HUES6 (cell line): ENCODE measurements around the gene LMBRD2.

ENCODE experiments used
- H3K27ac ChIP-seq: 2 replicates; pipeline ENCODE4 v1.7.0; 2013; ENCODE audit warnings: low read depth, mild to moderate bottlenecking, low read length, inconsistent platforms
- H3K27me3 ChIP-seq: 2 replicates; pipeline ENCODE4 v1.6.1; 2013; ENCODE audit warnings: low read length; ENCODE audit not compliant: control insufficient read depth, insufficient read depth
- H3K36me3 ChIP-seq: 2 replicates; pipeline ENCODE4 v1.6.1; 2013; ENCODE audit warnings: low read length; ENCODE audit not compliant: control insufficient read depth, insufficient read depth
- H3K4me1 ChIP-seq: 2 replicates; pipeline ENCODE4 v1.6.1; 2013; ENCODE audit warnings: low read length; ENCODE audit not compliant: control insufficient read depth, insufficient read depth
- H3K4me3 ChIP-seq: 2 replicates; pipeline ENCODE4 v1.5.1; 2013; ENCODE audit warnings: low read depth, low read length
- H3K9ac ChIP-seq: one replicate; pipeline ENCODE4 v1.6.1; 2013; ENCODE audit warnings: mild to moderate bottlenecking, low read length
- H3K9me3 ChIP-seq: 2 replicates; pipeline ENCODE4 v1.6.1; 2013; ENCODE audit warnings: low read depth, low read length; ENCODE audit not compliant: control insufficient read depth, insufficient read depth

LMBRD2 gene

DNA sequence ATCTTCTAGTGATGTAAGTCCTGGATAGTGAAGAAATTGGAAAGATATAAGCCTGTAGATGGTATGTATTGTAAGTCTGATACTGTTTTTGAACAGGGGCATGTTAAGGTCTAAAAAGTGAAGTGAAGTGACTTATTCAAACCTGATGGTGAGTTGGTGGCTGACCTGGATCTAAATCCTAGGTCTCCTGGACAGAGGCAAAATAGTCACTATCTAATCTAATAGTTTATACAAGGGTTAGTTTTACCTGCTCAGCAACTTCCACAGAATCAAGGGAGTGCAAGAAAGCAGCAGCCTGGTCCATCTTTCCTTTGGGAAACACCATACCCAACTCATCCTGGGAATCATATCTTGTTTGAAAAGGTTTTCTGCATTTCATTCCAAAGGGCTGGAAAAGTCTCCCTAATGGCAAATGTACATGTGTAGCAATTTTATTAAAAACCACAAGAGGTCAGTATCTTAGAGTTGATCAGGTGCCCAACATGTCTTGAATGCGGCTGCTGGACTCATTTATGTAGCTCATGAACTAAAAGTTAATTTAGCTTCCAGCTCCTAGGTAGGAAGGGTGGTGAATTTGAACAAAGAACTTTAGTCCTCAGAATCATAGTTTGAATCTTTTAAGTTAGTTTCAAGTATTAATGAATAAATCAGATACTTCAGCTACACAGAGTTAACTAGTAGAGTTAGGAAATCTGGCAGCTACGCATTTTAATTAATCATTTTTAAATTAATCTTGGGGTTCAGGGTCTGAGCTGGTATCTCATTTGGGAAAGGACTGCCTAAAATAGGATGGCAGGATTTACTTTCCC, 26.2 kb upstream of the LMBRD2 start:
- H3K9me3 ChIP-seq = no peaks in the 10 kb centered on the region
- H3K4me3 ChIP-seq = no peak overlapping the region
- H3K9ac ChIP-seq = no peak overlapping the region
- H3K27ac ChIP-seq = no peak overlapping the region
- H3K36me3 ChIP-seq = peaks cover 88% of the 10 kb centered on the region
- H3K27me3 ChIP-seq = no peaks in the 10 kb centered on the region
- no peaks in the 10 kb centered on the region for H3K4me1 ChIP-seq

DNA sequence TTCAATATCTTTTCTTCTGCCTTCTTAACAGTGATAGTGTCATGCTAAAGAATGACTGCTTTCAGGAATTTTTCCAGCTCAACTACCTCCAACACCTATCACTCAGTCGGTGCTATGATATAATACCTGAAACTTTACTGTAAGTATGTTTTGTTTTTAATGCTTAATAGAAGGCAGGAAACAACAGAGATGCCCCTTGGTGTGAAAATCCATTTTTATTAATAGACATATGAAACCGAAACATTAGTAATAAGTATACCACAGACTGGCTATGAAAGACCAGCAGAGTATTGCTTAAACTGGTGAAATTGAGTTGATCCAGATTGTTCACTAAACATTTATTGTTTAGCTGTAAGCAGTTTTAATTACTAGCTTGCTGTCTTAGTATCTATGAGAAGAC, 25.5 kb upstream of the LMBRD2 start:
- peaks cover 88% of the 10 kb centered on the region for H3K36me3 ChIP-seq

DNA sequence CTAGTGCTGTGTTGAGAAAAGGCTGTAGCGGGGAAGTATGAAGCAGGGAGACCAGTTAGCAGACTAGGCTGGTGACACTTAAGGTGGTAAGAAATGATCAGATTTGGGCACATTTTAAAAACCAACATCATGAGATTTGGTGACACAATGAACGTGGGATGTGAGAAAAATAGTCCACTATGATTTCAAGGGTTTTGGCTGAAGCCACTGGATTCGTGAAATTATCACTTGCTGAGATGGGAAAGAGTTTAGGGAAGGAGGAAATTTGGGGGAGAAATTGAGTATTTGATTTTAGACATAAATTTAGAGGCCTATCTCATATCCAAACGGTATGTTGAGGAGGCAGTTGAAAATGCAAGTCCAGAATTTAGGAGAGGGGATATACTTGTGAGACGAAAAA, 23.4 kb upstream of the LMBRD2 start:
- H3K9me3 ChIP-seq = no peaks in the 10 kb centered on the region
- H3K36me3 ChIP-seq = peaks cover 88% of the 10 kb centered on the region
- H3K4me1 ChIP-seq = no peaks in the 10 kb centered on the region
- no peak overlapping the region for H3K27ac ChIP-seq
- H3K4me3 ChIP-seq = no peak overlapping the region
- no peaks in the 10 kb centered on the region for H3K27me3 ChIP-seq
- no peak overlapping the region for H3K9ac ChIP-seq

More for the DNA sequence above, 25.5 kb upstream of the LMBRD2 start:
- no peaks in the 10 kb centered on the region for H3K9me3 ChIP-seq
- no peak overlapping the region for H3K9ac ChIP-seq
- no peak overlapping the region for H3K27ac ChIP-seq
- H3K27me3 ChIP-seq = no peaks in the 10 kb centered on the region
- no peaks in the 10 kb centered on the region for H3K4me1 ChIP-seq
- H3K4me3 ChIP-seq = no peak overlapping the region

DNA sequence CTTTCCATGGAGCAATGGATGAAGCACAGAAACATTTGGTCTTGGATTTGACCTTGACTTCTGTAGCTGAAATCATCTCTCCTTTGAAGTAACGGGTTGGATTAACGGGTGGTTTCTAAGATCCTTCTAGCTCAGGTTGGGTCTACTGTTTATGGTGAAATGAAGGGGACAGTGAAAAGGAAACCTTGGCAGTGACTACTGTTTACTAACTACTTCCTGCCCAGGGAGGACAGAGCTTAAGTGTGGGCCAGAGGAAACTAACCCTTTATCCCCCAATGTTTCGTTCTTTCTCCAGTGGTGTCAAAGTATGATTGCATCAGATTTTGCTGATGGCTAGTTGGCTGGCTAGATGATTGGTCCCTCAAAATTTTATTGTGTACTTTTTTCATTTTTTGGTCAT, 22.4 kb upstream of the LMBRD2 start:
- Histone ChIP-seq H3K4me1 (no peaks in the 10 kb centered on the region), H3K36me3 (peaks cover 90% of the 10 kb centered on the region), H3K27ac (no peak overlapping the region), H3K27me3 (no peaks in the 10 kb centered on the region), H3K4me3 (no peak overlapping the region), H3K9me3 (no peaks in the 10 kb centered on the region), H3K9ac (no peak overlapping the region)

DNA sequence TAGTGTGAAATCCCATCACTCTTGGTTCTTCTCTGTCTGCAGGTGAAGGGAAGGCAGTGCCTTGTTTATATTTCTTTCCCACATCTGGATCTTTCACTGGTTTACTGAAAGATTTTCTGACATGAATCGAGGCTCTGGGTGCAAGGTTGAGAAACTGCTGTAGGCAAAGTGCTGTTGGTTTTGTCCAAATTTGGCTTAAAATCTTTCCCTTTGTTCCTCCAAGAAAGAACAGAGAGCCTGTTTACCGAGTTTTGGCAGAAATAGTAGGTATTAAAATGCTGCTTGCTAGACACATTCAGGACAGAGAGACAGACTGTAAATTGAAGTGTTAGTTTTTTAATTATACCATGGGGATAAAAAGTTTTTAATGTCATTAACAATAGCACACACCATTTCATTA, 21.7 kb upstream of the LMBRD2 start:
- Histone ChIP-seq H3K27me3 (no peaks in the 10 kb centered on the region), H3K4me3 (no peak overlapping the region), H3K9ac (no peak overlapping the region), H3K36me3 (peaks cover 89% of the 10 kb centered on the region), H3K4me1 (no peaks in the 10 kb centered on the region), H3K27ac (no peak overlapping the region), H3K9me3 (no peaks in the 10 kb centered on the region)

DNA sequence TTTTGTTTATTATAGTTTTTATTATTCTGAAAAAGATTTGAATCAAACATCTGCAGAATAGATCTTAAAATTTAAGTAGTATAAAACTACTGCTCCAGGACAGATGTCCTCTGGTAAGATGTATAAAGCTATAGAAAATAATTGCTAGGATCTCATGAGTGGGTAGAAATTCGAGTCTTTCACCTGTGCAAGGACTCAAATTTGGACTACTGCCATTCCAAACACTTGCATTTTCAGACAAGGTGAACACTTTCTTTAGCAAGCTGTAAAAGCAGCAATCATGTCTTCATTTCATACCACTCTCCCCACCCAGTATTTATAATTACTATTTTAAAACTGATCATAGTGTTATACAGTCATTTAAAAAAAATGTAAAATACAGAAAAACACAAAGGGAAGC, 20.9 kb upstream of the LMBRD2 start:
- Histone ChIP-seq H3K27ac (no peak overlapping the region), H3K9me3 (no peaks in the 10 kb centered on the region), H3K4me3 (no peak overlapping the region), H3K9ac (no peak overlapping the region), H3K27me3 (no peaks in the 10 kb centered on the region), H3K4me1 (no peaks in the 10 kb centered on the region), H3K36me3 (peaks cover 89% of the 10 kb centered on the region)

DNA sequence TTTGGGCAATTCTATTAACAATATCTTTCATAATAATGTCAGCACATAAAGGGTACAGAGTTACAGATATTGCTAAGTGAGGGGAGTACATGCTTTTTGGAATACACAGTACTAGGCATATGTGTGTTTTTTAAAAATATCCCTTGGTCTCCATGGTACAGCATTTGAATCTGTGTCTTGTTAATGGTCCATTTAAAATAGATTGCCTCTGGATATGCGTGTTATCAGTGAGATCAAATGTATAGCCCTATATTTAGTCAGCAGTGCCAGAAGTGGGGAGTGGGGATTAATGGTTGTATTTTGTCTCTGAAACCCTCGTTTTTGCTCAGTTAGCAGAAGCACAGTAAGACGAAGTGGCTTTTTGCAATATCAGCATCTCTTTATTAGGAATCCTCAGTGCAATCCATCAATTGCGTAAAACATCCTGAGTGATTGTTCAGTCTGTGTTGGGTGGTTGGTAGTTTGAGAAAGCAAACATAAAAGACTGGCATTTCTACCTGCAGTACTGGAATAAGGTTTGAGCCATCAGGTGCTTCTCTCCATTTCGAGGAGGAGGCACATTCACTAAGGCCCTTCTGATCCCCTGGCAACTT, 19.2 kb upstream of the LMBRD2 start:
- Histone ChIP-seq H3K36me3 (peaks cover 93% of the 10 kb centered on the region), H3K9ac (no peak overlapping the region)

DNA sequence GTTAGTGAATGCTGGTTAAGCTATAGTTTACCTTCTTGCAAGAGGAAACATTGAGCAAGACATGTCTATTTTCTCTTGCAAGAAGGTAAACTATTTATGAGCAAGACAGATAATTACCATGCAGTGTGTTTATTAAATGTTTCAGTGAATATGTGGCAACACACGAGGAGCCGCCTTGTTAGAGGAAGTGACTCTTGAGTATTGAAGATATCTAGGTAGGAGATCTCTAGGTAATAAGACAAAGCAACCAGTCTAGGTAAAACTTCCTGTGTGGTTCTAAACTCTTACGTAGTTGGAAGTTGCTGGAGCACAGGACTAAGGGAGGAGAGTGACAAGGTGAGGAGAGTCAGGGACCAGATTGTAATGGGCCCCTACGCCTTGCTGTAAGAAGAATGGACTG, 17.1 kb upstream of the LMBRD2 start:
- no peaks in the 10 kb centered on the region for H3K9me3 ChIP-seq
- no peaks in the 10 kb centered on the region for H3K27me3 ChIP-seq
- peaks cover 94% of the 10 kb centered on the region for H3K36me3 ChIP-seq
- no peak overlapping the region for H3K9ac ChIP-seq
- H3K4me3 ChIP-seq = no peak overlapping the region
- no peak overlapping the region for H3K27ac ChIP-seq
- H3K4me1 ChIP-seq = no peaks in the 10 kb centered on the region

More for the DNA sequence above, 19.2 kb upstream of the LMBRD2 start:
- H3K27ac ChIP-seq = no peak overlapping the region
- H3K4me1 ChIP-seq = no peaks in the 10 kb centered on the region
- H3K4me3 ChIP-seq = no peak overlapping the region
- H3K27me3 ChIP-seq = no peaks in the 10 kb centered on the region
- no peaks in the 10 kb centered on the region for H3K9me3 ChIP-seq

DNA sequence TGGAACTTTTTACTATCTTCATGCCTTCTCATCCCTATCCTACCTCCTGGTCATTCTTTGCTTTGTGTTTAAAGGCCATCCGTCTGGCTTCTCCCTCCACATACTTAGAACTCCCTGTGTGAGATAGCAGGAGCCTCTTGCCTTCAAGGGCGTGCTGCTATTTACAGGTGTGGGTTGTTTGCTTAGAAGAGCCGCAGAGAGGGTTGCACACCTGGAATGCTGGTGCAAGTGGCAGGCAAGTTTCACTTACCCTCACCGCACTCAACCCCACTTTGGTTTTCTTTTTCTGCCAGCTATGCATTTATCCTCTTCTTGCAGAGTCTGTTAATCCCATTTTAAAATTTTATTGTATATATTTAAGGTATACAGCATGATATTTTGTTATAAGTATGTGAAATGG, 12.8 kb upstream of the LMBRD2 start:
- Histone ChIP-seq H3K9me3 (no peaks in the 10 kb centered on the region), H3K4me3 (no peak overlapping the region), H3K27ac (no peak overlapping the region), H3K4me1 (no peaks in the 10 kb centered on the region), H3K9ac (no peak overlapping the region), H3K36me3 (peaks cover 93% of the 10 kb centered on the region), H3K27me3 (no peaks in the 10 kb centered on the region)

DNA sequence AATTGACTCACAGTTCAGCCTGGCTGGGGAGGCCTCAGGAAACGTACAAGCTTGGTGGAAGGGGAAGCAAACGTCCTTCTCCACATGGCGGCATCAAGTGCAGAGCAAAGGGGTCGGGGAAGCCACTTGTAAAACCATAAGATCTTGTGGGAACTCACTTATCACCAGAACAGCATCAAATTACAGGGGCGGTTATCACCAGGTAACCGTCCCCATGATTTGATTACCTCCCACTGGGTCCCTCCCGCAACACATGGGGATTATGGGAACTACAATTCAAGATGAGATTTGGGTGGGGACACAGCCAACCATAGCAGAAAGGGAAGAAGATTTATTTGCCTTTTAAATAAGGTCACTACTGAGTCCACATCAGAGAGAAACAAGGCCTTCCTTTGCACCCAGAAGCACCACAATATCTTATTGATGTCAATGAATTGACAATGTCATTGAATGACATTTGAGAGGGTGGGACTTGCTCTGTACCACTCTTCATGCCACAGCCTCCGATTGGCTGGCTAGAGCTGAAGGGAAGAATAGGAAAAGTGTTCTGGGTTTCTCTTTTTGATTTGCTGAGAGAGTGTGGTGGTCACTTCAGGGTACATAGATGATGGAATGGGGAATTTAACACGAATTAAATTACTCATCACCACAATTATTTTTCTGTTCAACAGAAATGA, 11.3 kb upstream of the LMBRD2 start:
- Histone ChIP-seq H3K9ac (no peak overlapping the region), H3K27ac (no peak overlapping the region), H3K9me3 (no peaks in the 10 kb centered on the region), H3K27me3 (no peaks in the 10 kb centered on the region), H3K4me1 (no peaks in the 10 kb centered on the region), H3K36me3 (peaks cover 95% of the 10 kb centered on the region), H3K4me3 (no peak overlapping the region)

DNA sequence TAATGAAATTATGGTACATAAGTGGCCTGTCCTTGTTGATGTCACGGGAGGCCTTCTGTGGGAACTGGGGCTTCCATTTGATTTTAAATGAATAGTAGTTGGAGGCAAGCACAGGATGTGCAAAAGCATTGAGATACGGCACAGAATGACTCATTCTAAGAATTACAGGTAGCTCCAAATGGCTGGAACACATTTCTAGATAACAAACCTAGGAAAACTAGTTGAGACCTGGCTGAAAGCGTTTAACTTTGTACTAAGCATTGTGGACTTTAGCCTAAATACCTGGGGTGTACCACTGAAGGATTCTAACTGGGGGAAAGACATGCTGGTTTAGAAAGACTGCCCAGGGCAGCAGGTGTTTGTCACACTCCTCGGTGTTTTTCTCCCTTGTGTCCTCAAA, 9.7 kb upstream of the LMBRD2 start:
- H3K27ac ChIP-seq = no peak overlapping the region
- no peaks in the 10 kb centered on the region for H3K4me1 ChIP-seq
- peaks cover 97% of the 10 kb centered on the region for H3K36me3 ChIP-seq
- H3K27me3 ChIP-seq = no peaks in the 10 kb centered on the region
- H3K4me3 ChIP-seq = no peak overlapping the region
- H3K9me3 ChIP-seq = no peaks in the 10 kb centered on the region
- H3K9ac ChIP-seq = no peak overlapping the region
